Breast epithelium (tissue), 4 donors: Measurements from ENCODE around the gene RNF186. TPM values are rescaled to one million over a fixed set of nuclear protein-coding genes. Genes with fewer than 3 reads are reported as not detected.
A peak's percentile ranks its signal among the peaks of the same experiment; 100 is the strongest.

Experiments
- DNase-seq, 2 donors: peaks; one replicate each; pipeline ENCODE4 v3.0.0-alpha.2; 2019; ENCODE audit warnings: low spot score in 2 of 2
- H3K27ac ChIP-seq, 2 donors: fragments of 200-600 bp; sonication (generic) in 1 of 2; one replicate each; pipeline ENCODE4 v1.5.1; 2016 to 2019; ENCODE audit warnings: mild to moderate bottlenecking in 1 of 2
- H3K27me3 ChIP-seq, 2 donors: fragments of 200-600 bp; sonication (generic) in 1 of 2; one replicate each; pipeline versions ENCODE4 v1.5.1 to v1.6.0; 2017 to 2019; ENCODE audit warnings: control low read depth in 1 of 2, mild to moderate bottlenecking in 1 of 2
- H3K36me3 ChIP-seq: fragments of 200-600 bp; one replicate; pipeline ENCODE4 v1.5.1; 2019
- H3K4me1 ChIP-seq, 2 donors: fragments of 200-600 bp; sonication (generic); one replicate each; pipeline ENCODE4 v1.5.1; 2016 to 2019; ENCODE audit warnings: control low read depth in 1 of 2
- H3K4me3 ChIP-seq, 3 donors: fragments of 200-600 bp; sonication (generic); 1 replicate in 2 of 3; 2 replicates in 1 of 3; pipeline ENCODE4 v1.5.1; 2016 to 2019; ENCODE audit warnings: mild to moderate bottlenecking in 3 of 3, moderate library complexity in 2 of 3
- H3K9me3 ChIP-seq, 2 donors: fragments of 200-600 bp; sonication (generic) in 1 of 2; one replicate each; pipeline ENCODE4 v1.5.1; 2016 to 2019; ENCODE audit warnings: control low read depth in 1 of 2
- CTCF ChIP-seq, 3 donors: fragments of 450-650 bp; IDR thresholded peaks; one replicate each; pipeline ENCODE4 v1.5.1; 2016 to 2017; ENCODE audit warnings: antibody characterized with exemption in 3 of 3, mild to moderate bottlenecking in 3 of 3, moderate library complexity in 3 of 3
- POLR2A ChIP-seq: fragments of 450-650 bp; IDR thresholded peaks from one replicate; pipeline ENCODE4 v1.6.1; 2016; ENCODE audit warnings: antibody characterized with exemption, mild to moderate bottlenecking, moderate library complexity
- POLR2AphosphoS5 ChIP-seq, 3 donors: sonication (generic); formaldehyde crosslinking; IDR thresholded peaks; one replicate each; pipeline ENCODE4 v1.6.1; 2017; ENCODE audit warnings: antibody characterized with exemption in 3 of 3
- intact Hi-C: fragments of 100-400 bp; cut with DNase I; formaldehyde crosslinking; loops from one replicate; pipeline ENCODE4 v1.15.1; 2023; ENCODE audit warnings: low total_unique reads
- total RNA-seq, 3 donors: library from RNA; depleted of rRNA; stranded (reverse); fragments of >200 nt; gene quantifications; one replicate each; pipeline ENCODE4 v1.1.0, GENCODE V29; 2016

Gene RNF186
- total RNA-seq, 3 donors from 2014 or later: 0.44 to 4.3 TPM; not detected in 1

GRCh38 chr1:19813643-19813960 lies 1.5 kb downstream of the RNF186 start:
- Histone ChIP-seq H3K4me3 (no peak overlapping the region), H3K4me1 (peaks cover 0 to 7% of the 10 kb centered on the region in 2 donors), H3K36me3 (no peaks in the 10 kb centered on the region), H3K27me3 (no peaks in the 10 kb centered on the region), H3K27ac (no peak overlapping the region), H3K9me3 (no peaks in the 10 kb centered on the region)
- TF ChIP-seq POLR2AphosphoS5 (IDR thresholded peaks at IDR 0.05): no peak
- TF ChIP-seq POLR2A: no peak
- no peak for TF ChIP-seq CTCF (IDR thresholded peaks at IDR 0.05)
- no peak for DNase-seq
- intact Hi-C loops: no loop called here

GRCh38 chr1:19812875-19813642 lies 2.0 kb downstream of the RNF186 start:
- DNase-seq: no peak
- Histone ChIP-seq H3K36me3 (no peaks in the 10 kb centered on the region), H3K9me3 (no peaks in the 10 kb centered on the region), H3K27ac (no peak overlapping the region), H3K4me1 (peaks cover 0 to 7% of the 10 kb centered on the region in 2 donors), H3K27me3 (no peaks in the 10 kb centered on the region), H3K4me3 (no peak overlapping the region)
- no peak for TF ChIP-seq POLR2A
- TF ChIP-seq CTCF (IDR thresholded peaks at IDR 0.05): no peak
- no peak for TF ChIP-seq POLR2AphosphoS5 (IDR thresholded peaks at IDR 0.05)
- intact Hi-C loops: no loop called here

- DNase-seq: peak in 1 of 2 donors; percentile 62
- Histone ChIP-seq H3K27ac (peak overlapping the region; percentile 45 to 75), H3K4me1 (peaks cover 0 to 7% of the 10 kb centered on the region in 2 donors), H3K9me3 (no peaks in the 10 kb centered on the region), H3K4me3 (no peak overlapping the region), H3K27me3 (no peaks in the 10 kb centered on the region), H3K36me3 (no peaks in the 10 kb centered on the region)
- intact Hi-C loops: no loop called here
- TF ChIP-seq POLR2AphosphoS5 (IDR thresholded peaks at IDR 0.05): no peak
- TF ChIP-seq CTCF (IDR thresholded peaks at IDR 0.05): peak in 2 of 3 donors; percentile 27 to 33
Observed at GRCh38 chr1:19811206-19811851, 3.8 kb downstream of the RNF186 start.

- H3K9me3 ChIP-seq: no peaks in the 10 kb centered on the region
- no peaks in the 10 kb centered on the region for H3K4me1 ChIP-seq
- H3K27ac ChIP-seq: peak overlapping the region in 1 of 2 donors; percentile 40
- TF ChIP-seq POLR2A (no peak), CTCF (IDR thresholded peaks at IDR 0.05) (no peak), POLR2AphosphoS5 (IDR thresholded peaks at IDR 0.05) (no peak)
- no peaks in the 10 kb centered on the region for H3K36me3 ChIP-seq
- intact Hi-C loops: no loop called here
- H3K27me3 ChIP-seq: no peaks in the 10 kb centered on the region
- no peak for DNase-seq
- no peak overlapping the region for H3K4me3 ChIP-seq
Observed at GRCh38 chr1:19809044-19809750, 5.9 kb downstream of the RNF186 start.

GRCh38 chr1:19808351-19808750 lies 6.7 kb downstream of the RNF186 start:
- no peak for DNase-seq
- intact Hi-C loops: no loop called here
- no peak for TF ChIP-seq POLR2A
- no peak for TF ChIP-seq POLR2AphosphoS5 (IDR thresholded peaks at IDR 0.05)
- TF ChIP-seq CTCF (IDR thresholded peaks at IDR 0.05): no peak

More at GRCh38 chr1:19808351-19808750, 6.7 kb downstream of the RNF186 start:
- H3K36me3 ChIP-seq: no peaks in the 10 kb centered on the region
- H3K27ac ChIP-seq: no peak overlapping the region
- no peak overlapping the region for H3K4me3 ChIP-seq
- no peaks in the 10 kb centered on the region for H3K9me3 ChIP-seq
- H3K27me3 ChIP-seq: no peaks in the 10 kb centered on the region
- no peaks in the 10 kb centered on the region for H3K4me1 ChIP-seq
